A673 (cell line): ENCODE data around the gene ZBTB16.

Experiments used
- CTCF ChIP-seq: fragments of 300-800, 200-600 bp; sonication (generic); conservative IDR thresholded peaks from 2 replicates; pipeline ENCODE4 v1.5.1; 2017; ENCODE audit warnings: low read depth, mild to moderate bottlenecking, antibody characterized with exemption, low read length, moderate library complexity, mixed read lengths
- EZH2 ChIP-seq: fragments of 200-600 bp; sonication (generic); IDR thresholded peaks from 2 replicates; pipeline ENCODE4 v1.6.1; 2017; ENCODE audit warnings: borderline replicate concordance, low read depth, mild to moderate bottlenecking, mixed read lengths, antibody characterized with exemption, low read length; ENCODE audit not compliant: poor library complexity, severe bottlenecking

- no peak for TF ChIP-seq CTCF
- TF ChIP-seq EZH2: no peak
These were observed 25.9 kb upstream of the ZBTB16 start for GRCh38 chr11:114033572-114033971.
